K562 (cell line): ENCODE results near the gene CARS2. TPM values are rescaled to one million over a fixed set of nuclear protein-coding genes. Genes with fewer than 3 reads are reported as not detected.

ENCODE experiments used
- ATAC-seq: fragments of 200-7000 bp; cut with Tn5 transposase; 3 replicates; pipeline ENCODE4 v1.9.1; 2020; ENCODE audit warnings: moderate library complexity
- BruUV-seq: library from RNA; stranded (reverse); fragments of 400-500 nt; replicated peaks from 2 replicates; lab custom pipeline; 2021; lab: Mats Ljungman, UMichigan
- CTCF ChIA-PET: fragments of 300-600 bp; formaldehyde crosslinking; extraction: SDS; loops from one replicate; lab custom pipeline; 2021; ENCODE audit warnings: low intra/inter-chr PET ratio; lab: Yijun Ruan, JAX
- POLR2A ChIA-PET: fragments of 300-600, 350-650 bp; sonication (Branson Sonifier 250); formaldehyde crosslinking; extraction: SDS; loops from one replicate; lab custom pipeline; 2021; ENCODE audit warnings: antibody characterized with exemption, inconsistent platforms; lab: Yijun Ruan, JAX
- DNase-seq, 4 experiments: peaks; one replicate each; pipeline versions ENCODE4 v3.0.0 to v3.0.0-alpha.2; 2011 to 2018; ENCODE audit warnings: low spot score in 3 of 4, mixed read lengths in 3 of 4; ENCODE audit errors: extremely low read depth in 1 of 4
- FAIRE-seq: peaks from 2 replicates; lab custom pipeline; 2011; peaks lifted over from hg19 to GRCh38; lab: Jason Lieb, UNC
- H2AFZ ChIP-seq: 2 replicates; pipeline ENCODE4 v1.6.0; 2011; ENCODE audit warnings: low read depth, low read length, control low read depth, inconsistent platforms
- H3K27ac ChIP-seq: fragments of 200-600 bp; 3 replicates; pipeline ENCODE4 v1.8.0; 2011; ENCODE audit warnings: low read depth, mild to moderate bottlenecking, control low read depth, inconsistent platforms, low read length, moderate library complexity, mixed read lengths; ENCODE audit errors: extremely low read depth
- H3K27me3 ChIP-seq, 2 experiments: fragments of 300-600 bp in 1 of 2; 2 replicates in 1 of 2; 3 replicates in 1 of 2; pipeline versions ENCODE4 v1.6.0 to v1.8.0; 2011; ENCODE audit warnings: inconsistent platforms in 2 of 2, low read length in 2 of 2, mild to moderate bottlenecking in 1 of 2, mixed read lengths in 1 of 2, moderate library complexity in 1 of 2; ENCODE audit not compliant: control insufficient read depth in 2 of 2, insufficient read depth in 2 of 2
- H3K36me3 ChIP-seq: fragments of 300-600 bp; 3 replicates; pipeline ENCODE4 v1.8.0; 2011; ENCODE audit warnings: mild to moderate bottlenecking, low read length, inconsistent platforms; ENCODE audit not compliant: control insufficient read depth, insufficient read depth
- H3K4me1 ChIP-seq, 2 experiments: fragments of 200-600 bp in 1 of 2; replicated peaks in 1 of 2; 2 replicates in 1 of 2; 3 replicates in 1 of 2; pipeline versions ENCODE4 v1.5.1 to v1.8.0; 2011; ENCODE audit warnings: inconsistent platforms in 2 of 2, low read length in 2 of 2, mild to moderate bottlenecking in 1 of 2, mixed read lengths in 1 of 2, moderate library complexity in 1 of 2; ENCODE audit not compliant: control insufficient read depth in 2 of 2, insufficient read depth in 2 of 2
- H3K4me2 ChIP-seq: 2 replicates; pipeline ENCODE4 v1.6.1; 2011; ENCODE audit warnings: low read length, control low read depth, inconsistent platforms, mixed read lengths; ENCODE audit not compliant: insufficient read depth
- H3K4me3 ChIP-seq: fragments of 200-600 bp; sonication (generic), shearing (Covaris generic); 2 replicates; pipeline ENCODE4 v1.5.1; 2016; ENCODE audit warnings: control low read depth, inconsistent platforms
- H3K79me2 ChIP-seq: fragments of 200-600 bp; 3 replicates; pipeline ENCODE4 v1.8.0; 2011; ENCODE audit warnings: low read length, inconsistent platforms; ENCODE audit not compliant: control insufficient read depth, insufficient read depth
- H3K9ac ChIP-seq, 2 experiments: 2 replicates each; pipeline versions ENCODE4 v1.6.0 to v1.6.1; 2011; ENCODE audit warnings: low read depth in 2 of 2, low read length in 2 of 2, control low read depth in 1 of 2, inconsistent platforms in 1 of 2, mild to moderate bottlenecking in 1 of 2, mixed read lengths in 1 of 2; ENCODE audit not compliant: insufficient read depth in 1 of 2
- H3K9me1 ChIP-seq: one replicate; pipeline ENCODE4 v1.6.0; 2011; ENCODE audit warnings: inconsistent platforms, mild to moderate bottlenecking, low read length, moderate library complexity; ENCODE audit not compliant: control insufficient read depth, insufficient read depth
- H3K9me3 ChIP-seq: replicated peaks from 2 replicates; pipeline ENCODE4 v1.5.1; 2011; ENCODE audit warnings: low read depth, low read length, inconsistent platforms; ENCODE audit not compliant: control insufficient read depth, insufficient read depth
- H4K20me1 ChIP-seq: replicated peaks from 2 replicates; pipeline ENCODE4 v1.6.1; 2011; ENCODE audit warnings: low read length, inconsistent platforms, mixed read lengths; ENCODE audit not compliant: control insufficient read depth, insufficient read depth
- GTF2A2 ChIP-seq: IDR thresholded peaks from 2 replicates; pipeline ENCODE4 v1.6.1; 2016; ENCODE audit warnings: mild to moderate bottlenecking, missing genetic modification characterization, missing compliant biosample characterization
- PHB ChIP-seq: fragments of 250-450 bp; sonication (Bioruptor Pico); IDR thresholded peaks from 2 replicates; pipeline ENCODE4 v1.5.0; 2021
- SMARCA4 ChIP-seq: fragments of 450-650 bp; IDR thresholded peaks from 2 replicates; pipeline ENCODE4 v1.6.1; 2016
- STAT5B ChIP-seq: fragments of 250-450 bp; sonication (Bioruptor Pico); IDR thresholded peaks from 2 replicates; pipeline ENCODE4 v1.8.0; 2021; ENCODE audit warnings: mild to moderate bottlenecking, inconsistent platforms
- ZBED1 ChIP-seq: IDR thresholded peaks from 2 replicates; pipeline ENCODE4 v1.6.1; 2014
- WGBS: fragments of 100-300 bp; shearing (Covaris generic); methylation state at CpG from one replicate; pipeline ENCODE4 v1.1.6; 2016; ENCODE audit warnings: low coverage, mixed read lengths; ENCODE audit not compliant: insufficient coverage; ENCODE audit errors: missing lambda C conversion rate; 5-methylcytosine and 5-hydroxymethylcytosine counted together
- in situ Hi-C: fragments of 300-500 bp; cut with MboI; formaldehyde crosslinking; loops from 4 replicates; pipeline ENCODE4 v1.15.0; 2018; ENCODE audit warnings: inconsistent platforms, mixed read lengths
- intact Hi-C: fragments of 100-400 bp; cut with micrococcal nuclease; formaldehyde crosslinking; loops from 2 replicates; pipeline ENCODE4 v1.14.2; 2022
- polyA plus RNA-seq, 8 experiments: library from polyadenylated mRNA; depleted of rRNA in 4 of 8; stranded (reverse) in 5 of 8; unstranded in 3 of 8; fragments of >200 nt; fragmentation: Nextera tagmentation in 2 of 8; fragmentation: Illumina TruSeq in 1 of 8; extraction: Ambion mirVana in 2 of 8; extraction: Trizol in 1 of 8; gene quantifications; 2 replicates each; pipeline versions ENCODE4 v1.2.1 to v1.2.3, GENCODE V29; 2011 to 2014; ENCODE audit warnings: inconsistent platforms in 1 of 8, missing spikeins in 1 of 8
- total RNA-seq, 7 experiments: library from RNA; depleted of rRNA in 6 of 7; stranded (reverse); fragments of >200 nt in 6 of 7; fragmentation: Illumina TruSeq in 2 of 7; extraction: Trizol in 2 of 7; gene quantifications; 2 replicates each; pipeline versions ENCODE4 v1.2.1 to v1.2.3, GENCODE V29; 2011 to 2021; ENCODE audit warnings: low replicate concordance in 1 of 7
- TF ChIP-seq, protein P1 (sequence below): fragments of 250-450 bp; sonication (Bioruptor Pico); IDR thresholded peaks from 2 replicates; pipeline ENCODE4 v1.4.0; 2020; ENCODE audit warnings: mild to moderate bottlenecking, moderate library complexity
- TF ChIP-seq, protein P2 (sequence below): fragments of 450-650 bp; IDR thresholded peaks from 2 replicates; pipeline ENCODE4 v1.6.1; 2016; ENCODE audit warnings: mild to moderate bottlenecking, moderate library complexity

CARS2 gene
- total and polyA plus RNA-seq, 9 of the 15 experiments (the other 6 are each of a cell fraction or from before 2014, with no cell fraction given) = 1.7 to 37.4 (median 30.5) TPM

DNA sequence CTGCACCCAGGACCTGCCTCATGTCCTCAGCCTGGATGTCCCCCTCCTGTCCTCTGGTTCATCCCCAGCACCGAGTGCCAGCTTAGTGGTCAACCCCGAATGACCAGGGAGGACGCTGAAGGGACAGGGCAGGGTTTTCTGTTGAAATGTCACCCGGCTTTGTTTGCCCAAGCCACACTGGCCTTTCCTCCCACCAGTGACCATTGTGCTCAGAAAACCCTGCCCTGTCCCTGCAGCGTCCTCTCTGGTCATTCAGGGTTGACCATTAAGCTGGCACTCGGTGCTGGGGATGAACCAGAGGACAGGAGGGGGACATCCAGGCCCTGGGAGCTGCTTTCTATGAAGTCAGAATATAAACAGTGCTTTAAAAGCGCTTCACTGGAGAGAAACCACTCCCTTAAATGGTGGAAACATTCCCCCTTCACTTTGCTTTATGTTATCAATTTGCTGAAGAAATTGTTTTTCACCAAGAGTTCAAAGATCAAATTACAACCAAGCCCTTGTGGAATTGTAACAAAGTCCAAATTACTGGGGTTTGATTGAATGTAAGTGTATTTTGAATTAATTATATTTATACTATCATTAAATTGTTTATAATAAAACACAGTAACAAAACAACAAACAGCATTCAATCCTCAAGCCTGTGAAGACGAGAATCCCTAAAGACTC lies 21.4 kb downstream of the CARS2 start:
- ATAC-seq (no peak), FAIRE-seq (no peak), DNase-seq (no peak)
- Histone ChIP-seq H3K27me3 (no peaks in the 10 kb centered on the region), H3K4me1 (no peaks in the 10 kb centered on the region; a peak in 1 of 5 replicates), H3K9me1 (no peaks in the 10 kb centered on the region), H3K4me3 (no peak overlapping the region), H3K4me2 (no peak overlapping the region), H3K9me3 (no peaks in the 10 kb centered on the region), H3K79me2 (no peaks in the 10 kb centered on the region), H4K20me1 (no peaks in the 10 kb centered on the region), H3K27ac (no peak overlapping the region), H3K36me3 (peaks cover 61% of the 10 kb centered on the region; the same call in 2 of the 3 replicates), H2AFZ (no peak overlapping the region), H3K9ac (no peak overlapping the region)
- intact Hi-C loops = loop anchor here (5.0 kb wide), 1 partner anchor 133 kb away; no protein-coding TSS in a partner anchor
- 87% methylated on average over 8 of the region's 8 CpGs for WGBS
- in situ Hi-C loops = no loop called here
- ChIA-PET POLR2A (interaction anchor here (0.5 kb wide), 1 partner anchor 205 kb away, joined by 3 read pairs; no protein-coding TSS in a partner anchor), CTCF (no interaction called here)
- BruUV-seq = no TSS peak
- TF ChIP-seq STAT5B (no peak), PHB (CRISPR knock-in tag) (no peak), ZBED1 (no peak), GTF2A2 (tag) (no peak), SMARCA4 (no peak)
- TF ChIP-seq, protein P1, sequence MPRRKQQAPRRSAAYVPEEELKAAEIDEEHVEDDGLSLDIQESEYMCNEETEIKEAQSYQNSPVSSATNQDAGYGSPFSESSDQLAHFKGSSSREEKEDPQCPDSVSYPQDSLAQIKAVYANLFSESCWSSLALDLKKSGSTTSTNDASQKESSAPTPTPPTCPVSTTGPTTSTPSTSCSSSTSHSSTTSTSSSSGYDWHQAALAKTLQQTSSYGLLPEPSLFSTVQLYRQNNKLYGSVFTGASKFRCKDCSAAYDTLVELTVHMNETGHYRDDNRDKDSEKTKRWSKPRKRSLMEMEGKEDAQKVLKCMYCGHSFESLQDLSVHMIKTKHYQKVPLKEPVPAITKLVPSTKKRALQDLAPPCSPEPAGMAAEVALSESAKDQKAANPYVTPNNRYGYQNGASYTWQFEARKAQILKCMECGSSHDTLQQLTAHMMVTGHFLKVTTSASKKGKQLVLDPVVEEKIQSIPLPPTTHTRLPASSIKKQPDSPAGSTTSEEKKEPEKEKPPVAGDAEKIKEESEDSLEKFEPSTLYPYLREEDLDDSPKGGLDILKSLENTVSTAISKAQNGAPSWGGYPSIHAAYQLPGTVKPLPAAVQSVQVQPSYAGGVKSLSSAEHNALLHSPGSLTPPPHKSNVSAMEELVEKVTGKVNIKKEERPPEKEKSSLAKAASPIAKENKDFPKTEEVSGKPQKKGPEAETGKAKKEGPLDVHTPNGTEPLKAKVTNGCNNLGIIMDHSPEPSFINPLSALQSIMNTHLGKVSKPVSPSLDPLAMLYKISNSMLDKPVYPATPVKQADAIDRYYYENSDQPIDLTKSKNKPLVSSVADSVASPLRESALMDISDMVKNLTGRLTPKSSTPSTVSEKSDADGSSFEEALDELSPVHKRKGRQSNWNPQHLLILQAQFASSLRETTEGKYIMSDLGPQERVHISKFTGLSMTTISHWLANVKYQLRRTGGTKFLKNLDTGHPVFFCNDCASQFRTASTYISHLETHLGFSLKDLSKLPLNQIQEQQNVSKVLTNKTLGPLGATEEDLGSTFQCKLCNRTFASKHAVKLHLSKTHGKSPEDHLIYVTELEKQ (CRISPR knock-in tag) = no peak
- TF ChIP-seq, protein P2, sequence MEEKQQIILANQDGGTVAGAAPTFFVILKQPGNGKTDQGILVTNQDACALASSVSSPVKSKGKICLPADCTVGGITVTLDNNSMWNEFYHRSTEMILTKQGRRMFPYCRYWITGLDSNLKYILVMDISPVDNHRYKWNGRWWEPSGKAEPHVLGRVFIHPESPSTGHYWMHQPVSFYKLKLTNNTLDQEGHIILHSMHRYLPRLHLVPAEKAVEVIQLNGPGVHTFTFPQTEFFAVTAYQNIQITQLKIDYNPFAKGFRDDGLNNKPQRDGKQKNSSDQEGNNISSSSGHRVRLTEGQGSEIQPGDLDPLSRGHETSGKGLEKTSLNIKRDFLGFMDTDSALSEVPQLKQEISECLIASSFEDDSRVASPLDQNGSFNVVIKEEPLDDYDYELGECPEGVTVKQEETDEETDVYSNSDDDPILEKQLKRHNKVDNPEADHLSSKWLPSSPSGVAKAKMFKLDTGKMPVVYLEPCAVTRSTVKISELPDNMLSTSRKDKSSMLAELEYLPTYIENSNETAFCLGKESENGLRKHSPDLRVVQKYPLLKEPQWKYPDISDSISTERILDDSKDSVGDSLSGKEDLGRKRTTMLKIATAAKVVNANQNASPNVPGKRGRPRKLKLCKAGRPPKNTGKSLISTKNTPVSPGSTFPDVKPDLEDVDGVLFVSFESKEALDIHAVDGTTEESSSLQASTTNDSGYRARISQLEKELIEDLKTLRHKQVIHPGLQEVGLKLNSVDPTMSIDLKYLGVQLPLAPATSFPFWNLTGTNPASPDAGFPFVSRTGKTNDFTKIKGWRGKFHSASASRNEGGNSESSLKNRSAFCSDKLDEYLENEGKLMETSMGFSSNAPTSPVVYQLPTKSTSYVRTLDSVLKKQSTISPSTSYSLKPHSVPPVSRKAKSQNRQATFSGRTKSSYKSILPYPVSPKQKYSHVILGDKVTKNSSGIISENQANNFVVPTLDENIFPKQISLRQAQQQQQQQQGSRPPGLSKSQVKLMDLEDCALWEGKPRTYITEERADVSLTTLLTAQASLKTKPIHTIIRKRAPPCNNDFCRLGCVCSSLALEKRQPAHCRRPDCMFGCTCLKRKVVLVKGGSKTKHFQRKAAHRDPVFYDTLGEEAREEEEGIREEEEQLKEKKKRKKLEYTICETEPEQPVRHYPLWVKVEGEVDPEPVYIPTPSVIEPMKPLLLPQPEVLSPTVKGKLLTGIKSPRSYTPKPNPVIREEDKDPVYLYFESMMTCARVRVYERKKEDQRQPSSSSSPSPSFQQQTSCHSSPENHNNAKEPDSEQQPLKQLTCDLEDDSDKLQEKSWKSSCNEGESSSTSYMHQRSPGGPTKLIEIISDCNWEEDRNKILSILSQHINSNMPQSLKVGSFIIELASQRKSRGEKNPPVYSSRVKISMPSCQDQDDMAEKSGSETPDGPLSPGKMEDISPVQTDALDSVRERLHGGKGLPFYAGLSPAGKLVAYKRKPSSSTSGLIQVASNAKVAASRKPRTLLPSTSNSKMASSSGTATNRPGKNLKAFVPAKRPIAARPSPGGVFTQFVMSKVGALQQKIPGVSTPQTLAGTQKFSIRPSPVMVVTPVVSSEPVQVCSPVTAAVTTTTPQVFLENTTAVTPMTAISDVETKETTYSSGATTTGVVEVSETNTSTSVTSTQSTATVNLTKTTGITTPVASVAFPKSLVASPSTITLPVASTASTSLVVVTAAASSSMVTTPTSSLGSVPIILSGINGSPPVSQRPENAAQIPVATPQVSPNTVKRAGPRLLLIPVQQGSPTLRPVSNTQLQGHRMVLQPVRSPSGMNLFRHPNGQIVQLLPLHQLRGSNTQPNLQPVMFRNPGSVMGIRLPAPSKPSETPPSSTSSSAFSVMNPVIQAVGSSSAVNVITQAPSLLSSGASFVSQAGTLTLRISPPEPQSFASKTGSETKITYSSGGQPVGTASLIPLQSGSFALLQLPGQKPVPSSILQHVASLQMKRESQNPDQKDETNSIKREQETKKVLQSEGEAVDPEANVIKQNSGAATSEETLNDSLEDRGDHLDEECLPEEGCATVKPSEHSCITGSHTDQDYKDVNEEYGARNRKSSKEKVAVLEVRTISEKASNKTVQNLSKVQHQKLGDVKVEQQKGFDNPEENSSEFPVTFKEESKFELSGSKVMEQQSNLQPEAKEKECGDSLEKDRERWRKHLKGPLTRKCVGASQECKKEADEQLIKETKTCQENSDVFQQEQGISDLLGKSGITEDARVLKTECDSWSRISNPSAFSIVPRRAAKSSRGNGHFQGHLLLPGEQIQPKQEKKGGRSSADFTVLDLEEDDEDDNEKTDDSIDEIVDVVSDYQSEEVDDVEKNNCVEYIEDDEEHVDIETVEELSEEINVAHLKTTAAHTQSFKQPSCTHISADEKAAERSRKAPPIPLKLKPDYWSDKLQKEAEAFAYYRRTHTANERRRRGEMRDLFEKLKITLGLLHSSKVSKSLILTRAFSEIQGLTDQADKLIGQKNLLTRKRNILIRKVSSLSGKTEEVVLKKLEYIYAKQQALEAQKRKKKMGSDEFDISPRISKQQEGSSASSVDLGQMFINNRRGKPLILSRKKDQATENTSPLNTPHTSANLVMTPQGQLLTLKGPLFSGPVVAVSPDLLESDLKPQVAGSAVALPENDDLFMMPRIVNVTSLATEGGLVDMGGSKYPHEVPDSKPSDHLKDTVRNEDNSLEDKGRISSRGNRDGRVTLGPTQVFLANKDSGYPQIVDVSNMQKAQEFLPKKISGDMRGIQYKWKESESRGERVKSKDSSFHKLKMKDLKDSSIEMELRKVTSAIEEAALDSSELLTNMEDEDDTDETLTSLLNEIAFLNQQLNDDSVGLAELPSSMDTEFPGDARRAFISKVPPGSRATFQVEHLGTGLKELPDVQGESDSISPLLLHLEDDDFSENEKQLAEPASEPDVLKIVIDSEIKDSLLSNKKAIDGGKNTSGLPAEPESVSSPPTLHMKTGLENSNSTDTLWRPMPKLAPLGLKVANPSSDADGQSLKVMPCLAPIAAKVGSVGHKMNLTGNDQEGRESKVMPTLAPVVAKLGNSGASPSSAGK = no peak
